RWPE1 (cell line): ENCODE results near the gene CISD1.
"Not testable (repeated sequence)": the region's sequence is repeated elsewhere in the genome, so short reads cannot be mapped to it uniquely, and the experiment has no call there.

ENCODE experiments used
- CTCF ChIA-PET: fragments of 350-600 bp; sonication (Branson Sonifier 250); formaldehyde crosslinking; extraction: SDS; loops from one replicate; lab custom pipeline; 2021; lab: Yijun Ruan, JAX
- POLR2A ChIA-PET: fragments of 400-600 bp; formaldehyde crosslinking; extraction: SDS; loops from one replicate; lab custom pipeline; 2020; ENCODE audit warnings: antibody characterized with exemption; ENCODE audit not compliant: low non-redundant PET; lab: Yijun Ruan, JAX
- DNase-seq: peaks from one replicate; pipeline ENCODE4 v3.0.0; 2012; ENCODE audit warnings: low spot score
- H3K27ac ChIP-seq: fragments of 450-650 bp; 2 replicates; pipeline ENCODE4 v1.5.1; 2017
- CTCF ChIP-seq: fragments of 450-650 bp; conservative IDR thresholded peaks from 2 replicates; pipeline ENCODE4 v1.5.1; 2017; ENCODE audit warnings: low read depth, mild to moderate bottlenecking

Gene CISD1

GRCh38 chr10:58239561-58240169, 29.3 kb upstream of the CISD1 start:
- TF ChIP-seq CTCF, result no peak
- peak; percentile 31 for DNase-seq
- ChIA-PET CTCF (no interaction called here), POLR2A (no interaction called here)
- no peak overlapping the region for H3K27ac ChIP-seq

GRCh38 chr10:58240531-58240930, 28.4 kb upstream of the CISD1 start:
- no peak overlapping the region for H3K27ac ChIP-seq
- ChIA-PET CTCF (no interaction called here), POLR2A (no interaction called here)
- DNase-seq, result no peak
- TF ChIP-seq CTCF, result no peak

DNA sequence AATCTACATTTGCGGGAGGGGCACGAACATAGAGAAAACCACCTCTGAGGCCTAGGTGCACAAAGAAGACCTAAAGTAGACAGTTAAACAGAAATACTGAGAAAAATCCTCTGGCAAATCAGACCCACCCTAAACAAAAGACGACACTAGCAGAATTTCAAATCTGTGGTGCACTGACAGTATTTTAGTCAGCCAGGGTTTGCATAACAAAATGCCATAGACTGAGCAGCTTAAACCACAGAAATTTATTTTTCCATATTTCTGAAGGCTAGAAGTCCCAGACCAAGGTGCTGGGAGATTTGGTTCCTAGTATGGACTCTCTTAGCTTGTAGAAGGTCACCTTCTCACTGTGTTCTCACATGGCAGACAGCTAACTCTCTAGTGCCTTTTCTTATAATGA, 27.6 kb upstream of the CISD1 start:
- ChIA-PET CTCF (no interaction called here), POLR2A (no interaction called here)
- no peak for DNase-seq
- H3K27ac ChIP-seq, result no peak overlapping the region
- TF ChIP-seq CTCF, result no peak

DNA sequence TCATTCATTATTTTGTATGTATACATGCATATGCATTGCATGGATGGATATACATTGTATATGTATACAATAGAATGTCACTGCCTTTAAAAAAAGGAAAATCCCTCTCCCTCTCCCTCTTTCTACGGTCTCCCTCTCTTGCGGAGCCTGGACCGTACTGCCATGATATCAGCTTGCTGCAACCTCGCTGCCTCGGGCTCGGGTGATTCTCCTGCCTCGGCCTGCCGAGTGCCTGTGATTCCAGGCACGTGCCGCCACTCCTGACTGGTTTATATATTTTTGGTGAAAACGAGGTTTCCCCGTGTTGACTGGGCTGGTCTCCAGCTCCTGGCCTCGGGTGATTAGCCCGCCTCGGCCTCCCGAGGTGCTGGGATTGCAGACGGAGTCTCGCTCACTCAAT, 25.7 kb upstream of the CISD1 start:
- POLR2A ChIA-PET, result no interaction called here
- H3K27ac ChIP-seq, result no peak overlapping the region
- CTCF ChIA-PET, result no interaction called here
- TF ChIP-seq CTCF, result no peak
- DNase-seq, result no peak

- CTCF ChIA-PET, POLR2A ChIA-PET, DNase-seq: not testable (repeated sequence)
These were observed 25.2 kb upstream of the CISD1 start for GRCh38 chr10:58243801-58244200.

GRCh38 chr10:58244242-58244641, 24.7 kb upstream of the CISD1 start:
- CTCF ChIA-PET, DNase-seq, H3K27ac ChIP-seq, POLR2A ChIA-PET: not testable (repeated sequence)

More at GRCh38 chr10:58243801-58244200, 25.2 kb upstream of the CISD1 start:
- H3K27ac ChIP-seq, result not testable (repeated sequence)

- DNase-seq, CTCF ChIA-PET, H3K27ac ChIP-seq, POLR2A ChIA-PET: not testable (repeated sequence)
These were observed 24.3 kb upstream of the CISD1 start for GRCh38 chr10:58244666-58245065.

DNA sequence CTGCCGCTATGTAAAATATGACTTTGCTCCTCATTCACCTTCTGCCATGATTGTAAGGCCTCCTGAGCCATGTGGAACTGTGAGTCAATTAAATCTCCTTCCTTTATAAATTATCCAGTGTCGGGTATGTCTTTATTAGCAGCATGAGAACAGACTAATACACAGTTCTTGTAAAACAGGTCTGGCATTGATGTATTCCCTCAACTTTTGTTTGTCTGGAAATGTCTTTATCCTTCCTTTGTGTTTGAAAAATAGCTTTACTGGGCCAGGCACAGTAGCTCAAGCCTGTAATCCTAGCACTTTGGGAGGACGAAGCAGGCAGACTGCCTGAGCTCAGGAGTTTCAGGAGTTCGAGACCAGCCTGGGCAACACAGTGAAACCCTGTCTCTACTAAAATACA, 15.8 kb upstream of the CISD1 start:
- POLR2A ChIA-PET, result no interaction called here
- CTCF ChIA-PET, result no interaction called here
- no peak for TF ChIP-seq CTCF
- H3K27ac ChIP-seq, result no peak overlapping the region
- DNase-seq, result no peak
